Epidermal melanocyte (primary cell): ENCODE data around the gene ZNF610.
"Not testable (repeated sequence)": the region's sequence is repeated elsewhere in the genome, so short reads cannot be mapped to it uniquely, and the experiment has no call there.

ENCODE experiments used
- DNase-seq: peaks from one replicate; pipeline ENCODE4 v3.0.0; 2011; ENCODE audit warnings: low spot score; ENCODE audit not compliant: insufficient read length

Gene ZNF610

GRCh38 chr19:52336117-52336790 is at the start of gene ZNF610:
Gene ZNF610, plus strand, starts transcription at chr19:52336243. Its CDS starts 12,930 bp downstream, at chr19:52349173.
- peak; percentile 73 for DNase-seq

GRCh38 chr19:52286256-52286655 is 49.8 kb upstream of the ZNF610 start:
- DNase-seq, result no peak

GRCh38 chr19:52291781-52292180 is 44.3 kb upstream of the ZNF610 start:
- no peak for DNase-seq

GRCh38 chr19:52292946-52293345 is 43.1 kb upstream of the ZNF610 start:
- not testable (repeated sequence) for DNase-seq

GRCh38 chr19:52296400-52296772 is 39.7 kb upstream of the ZNF610 start:
- DNase-seq, result no peak

GRCh38 chr19:52296773-52297600 is 39.1 kb upstream of the ZNF610 start, which contains the start of gene ZNF480:
Gene ZNF480, plus strand, starts transcription at chr19:52297169. Its CDS starts 3,244 bp downstream, at chr19:52300413.
- peak; percentile 67 for DNase-seq

GRCh38 chr19:52297601-52298364 is 38.3 kb upstream of the ZNF610 start:
- DNase-seq, result no peak

- DNase-seq, result no peak
Observed at GRCh38 chr19:52307275-52307674, 28.8 kb upstream of the ZNF610 start.

- DNase-seq, result no peak
Observed at GRCh38 chr19:52322429-52322828, 13.6 kb upstream of the ZNF610 start.

- no peak for DNase-seq
Observed at GRCh38 chr19:52331757-52332156, 4.3 kb upstream of the ZNF610 start.

- no peak for DNase-seq
Observed at GRCh38 chr19:52335768-52336116, 301 bp upstream of the ZNF610 start.

- no peak for DNase-seq
Observed at GRCh38 chr19:52336791-52337381, 843 bp downstream of the ZNF610 start.

GRCh38 chr19:52339022-52339421 is 3.0 kb downstream of the ZNF610 start:
- DNase-seq, result not testable (repeated sequence)

GRCh38 chr19:52343548-52343947 is 7.5 kb downstream of the ZNF610 start:
- DNase-seq, result no peak

- no peak for DNase-seq
Observed at GRCh38 chr19:52345162-52345561, 9.1 kb downstream of the ZNF610 start.

GRCh38 chr19:52351512-52351911 is 15.5 kb downstream of the ZNF610 start:
- DNase-seq, result no peak

GRCh38 chr19:52366414-52366824 is 30.4 kb downstream of the ZNF610 start:
- no peak for DNase-seq

- DNase-seq, result peak; percentile 84
Observed at GRCh38 chr19:52369559-52370340, 33.7 kb downstream of the ZNF610 start, which contains the start of gene ZNF880. Gene ZNF880, plus strand, starts transcription at chr19:52369923. Its CDS starts 43 bp downstream, at chr19:52369966.

- no peak for DNase-seq
Observed at GRCh38 chr19:52370341-52370710, 34.3 kb downstream of the ZNF610 start.

- DNase-seq, result no peak
Observed at GRCh38 chr19:52391135-52391534, 55.1 kb downstream of the ZNF610 start.
